ENCODE results near the gene FXYD6.

GRCh38 chr11:117826832-117827231 lies 49.6 kb downstream of the FXYD6 start:
- no peak for TF ChIP-seq ZNF274 (IDR thresholded peaks at IDR 0.05; ENCODE audit: low read depth, low read length)
- no peak for TF ChIP-seq YY1 (IDR thresholded peaks at IDR 0.05; ENCODE audit: insufficient read depth, insufficient read length)
- TF ChIP-seq SUZ12 (IDR thresholded peaks at IDR 0.05; ENCODE audit: extremely low read depth, insufficient read depth, insufficient read length), result no peak
